ENCODE measurements around the gene CCSER1. TPM values are rescaled to one million over a fixed set of nuclear protein-coding genes. Genes with fewer than 3 reads are reported as not detected.
"Not testable (repeated sequence)": the region's sequence is repeated elsewhere in the genome, so short reads cannot be mapped to it uniquely, and the experiment has no call there.

Gene CCSER1
- total RNA-seq, 1 experiment from 2014 or later: 0.98 TPM

- in situ Hi-C loops (cut with HindIII; ENCODE audit: low pct_unique_long_range_greater_than_20kb, low sequenced_read_pairs): no loop called here
Measured at GRCh38 chr4:90345549-90346215, 218.5 kb downstream of the CCSER1 start.

GRCh38 chr4:90349636-90350035 is 222.4 kb downstream of the CCSER1 start:
- in situ Hi-C loops (cut with HindIII; ENCODE audit: low pct_unique_long_range_greater_than_20kb, low sequenced_read_pairs): no loop called here
- DNase-seq (ENCODE audit: low read depth): no peak

More at GRCh38 chr4:90345549-90346215, 218.5 kb downstream of the CCSER1 start:
- no peak for DNase-seq (ENCODE audit: low read depth)

DNA sequence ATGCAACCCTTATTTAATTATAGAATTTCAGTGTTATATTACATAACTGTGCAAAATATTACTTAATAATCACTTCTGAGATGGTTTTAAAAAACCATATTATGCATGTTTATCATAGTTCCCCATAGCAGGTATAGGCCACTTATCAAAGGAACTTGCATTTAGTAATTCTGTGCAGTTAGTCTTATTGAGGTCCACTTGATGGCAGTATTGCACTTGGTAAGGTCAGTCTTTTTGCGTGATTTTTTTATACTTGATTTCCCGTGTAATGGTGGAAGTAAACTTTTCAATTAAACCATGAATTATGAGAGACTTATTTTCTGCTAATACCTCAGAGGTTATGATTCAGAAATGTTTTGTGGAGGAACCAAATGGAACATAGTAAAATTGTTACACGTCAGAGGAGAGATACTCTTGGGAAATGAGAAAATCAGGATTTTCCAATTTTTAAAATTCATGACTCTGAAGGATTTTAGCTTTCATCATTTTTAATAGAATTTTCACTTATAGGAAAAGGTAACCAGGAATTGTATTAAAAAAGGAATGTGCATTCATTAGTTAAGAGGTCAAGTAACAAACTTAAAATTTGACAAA is 230.0 kb downstream of the CCSER1 start:
- in situ Hi-C loops (cut with HindIII; ENCODE audit: low pct_unique_long_range_greater_than_20kb, low sequenced_read_pairs): no loop called here
- peak; percentile 18 for DNase-seq (ENCODE audit: low read depth)

GRCh38 chr4:90375081-90375480 is 247.9 kb downstream of the CCSER1 start:
- no peak for DNase-seq (ENCODE audit: low read depth)

DNA sequence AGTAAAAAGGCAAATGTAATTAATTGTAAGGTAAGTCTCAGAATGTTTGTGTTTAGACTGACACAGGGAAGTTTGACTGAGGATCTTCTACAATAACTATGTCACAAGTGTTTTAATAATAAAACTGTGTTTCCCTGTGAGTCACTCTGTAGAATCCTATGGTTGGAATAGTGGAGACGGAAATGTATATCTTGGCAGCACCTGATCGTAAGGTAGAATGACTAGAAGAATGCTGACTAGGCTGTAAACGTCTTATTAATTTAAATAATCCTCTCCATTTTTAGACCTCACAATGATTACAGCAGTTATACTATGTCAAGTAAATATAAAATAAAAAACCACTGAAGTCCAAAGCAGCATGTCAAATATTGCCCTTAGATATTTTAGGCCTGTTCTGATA is 266.0 kb downstream of the CCSER1 start:
- in situ Hi-C loops (cut with HindIII; ENCODE audit: low pct_unique_long_range_greater_than_20kb, low sequenced_read_pairs): no loop called here
- DNase-seq (ENCODE audit: low read depth): no peak

More at GRCh38 chr4:90375081-90375480, 247.9 kb downstream of the CCSER1 start:
- in situ Hi-C loops (cut with HindIII; ENCODE audit: low pct_unique_long_range_greater_than_20kb, low sequenced_read_pairs): no loop called here

GRCh38 chr4:90403781-90404180 is 276.6 kb downstream of the CCSER1 start:
- in situ Hi-C loops (cut with HindIII; ENCODE audit: low pct_unique_long_range_greater_than_20kb, low sequenced_read_pairs): no loop called here
- no peak for DNase-seq (ENCODE audit: low read depth)

DNA sequence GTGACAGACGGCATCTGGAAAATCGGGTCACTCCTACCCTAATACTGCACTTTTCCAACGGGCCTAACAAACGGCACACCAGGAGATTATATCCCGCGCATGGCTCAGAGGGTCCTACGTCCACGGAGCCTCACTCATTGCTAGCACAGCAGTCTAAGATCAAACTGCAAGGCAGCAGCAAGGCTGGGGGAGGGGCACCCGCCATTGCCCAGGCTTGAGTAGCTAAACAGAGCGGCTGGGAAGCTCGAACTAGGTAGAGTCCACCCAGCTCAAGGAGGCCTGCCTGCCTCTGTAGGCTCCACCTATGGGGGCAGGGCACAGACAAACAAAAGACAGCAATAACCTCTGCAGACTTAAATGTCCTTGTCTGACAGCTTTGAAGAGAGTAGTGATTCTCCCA is 280.7 kb downstream of the CCSER1 start:
- DNase-seq (ENCODE audit: low read depth); in situ Hi-C loops (cut with HindIII; ENCODE audit: low pct_unique_long_range_greater_than_20kb, low sequenced_read_pairs): not testable (repeated sequence)

GRCh38 chr4:90412786-90413185 is 285.6 kb downstream of the CCSER1 start:
- in situ Hi-C loops (cut with HindIII; ENCODE audit: low pct_unique_long_range_greater_than_20kb, low sequenced_read_pairs); DNase-seq (ENCODE audit: low read depth): not testable (repeated sequence)

- in situ Hi-C loops (cut with HindIII; ENCODE audit: low pct_unique_long_range_greater_than_20kb, low sequenced_read_pairs): no loop called here
- no peak for DNase-seq (ENCODE audit: low read depth)
Measured at GRCh38 chr4:90415116-90415515, 287.9 kb downstream of the CCSER1 start.

GRCh38 chr4:90419124-90419711 is 292.0 kb downstream of the CCSER1 start:
- in situ Hi-C loops (cut with HindIII; ENCODE audit: low pct_unique_long_range_greater_than_20kb, low sequenced_read_pairs): no loop called here
- DNase-seq (ENCODE audit: low read depth): peak; percentile 30

DNA sequence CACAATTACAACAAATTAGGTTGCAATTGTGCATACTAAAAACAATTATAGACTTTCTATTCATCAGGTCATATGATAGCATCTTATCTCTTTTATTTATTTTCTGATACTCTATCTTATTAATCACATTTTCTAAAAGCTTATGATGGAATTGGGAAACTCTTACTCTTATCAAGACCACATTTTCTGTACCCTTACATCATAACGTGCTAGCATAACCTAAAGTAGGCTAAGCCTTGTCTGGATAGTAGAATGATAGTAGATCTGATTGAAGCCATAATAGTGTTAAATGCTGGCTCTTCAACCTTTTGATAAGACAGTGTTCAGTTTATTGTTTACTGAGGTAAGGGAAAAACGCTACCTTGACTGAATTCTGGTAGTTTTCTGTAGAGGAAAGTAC is 294.0 kb downstream of the CCSER1 start:
- in situ Hi-C loops (cut with HindIII; ENCODE audit: low pct_unique_long_range_greater_than_20kb, low sequenced_read_pairs): no loop called here
- no peak for DNase-seq (ENCODE audit: low read depth)

GRCh38 chr4:90425893-90426292 is 298.7 kb downstream of the CCSER1 start:
- in situ Hi-C loops (cut with HindIII; ENCODE audit: low pct_unique_long_range_greater_than_20kb, low sequenced_read_pairs): no loop called here
- no peak for DNase-seq (ENCODE audit: low read depth)

DNA sequence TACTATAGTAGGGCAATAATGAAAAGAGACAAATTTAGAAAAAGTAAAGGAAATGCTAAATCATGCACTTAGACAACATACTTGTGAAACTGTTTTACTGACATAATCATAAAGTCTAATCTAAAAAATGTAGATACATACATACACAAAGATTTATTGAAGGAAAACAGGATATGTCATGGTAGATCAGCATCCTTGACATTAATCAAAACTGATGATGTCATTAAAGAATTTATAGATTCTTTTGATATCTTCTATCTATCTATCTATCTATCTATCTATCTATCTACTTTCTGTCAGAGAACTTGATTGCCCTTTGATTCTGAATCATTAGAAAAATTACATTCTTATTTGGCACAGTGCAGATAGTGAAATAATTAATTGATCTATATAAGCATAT is 311.3 kb downstream of the CCSER1 start:
- DNase-seq (ENCODE audit: low read depth): no peak
- in situ Hi-C loops (cut with HindIII; ENCODE audit: low pct_unique_long_range_greater_than_20kb, low sequenced_read_pairs): no loop called here

- DNase-seq (ENCODE audit: low read depth): no peak
- in situ Hi-C loops (cut with HindIII; ENCODE audit: low pct_unique_long_range_greater_than_20kb, low sequenced_read_pairs): no loop called here
Measured at GRCh38 chr4:90441770-90442169, 314.6 kb downstream of the CCSER1 start.

GRCh38 chr4:90442619-90443018 is 315.4 kb downstream of the CCSER1 start:
- in situ Hi-C loops (cut with HindIII; ENCODE audit: low pct_unique_long_range_greater_than_20kb, low sequenced_read_pairs): no loop called here
- no peak for DNase-seq (ENCODE audit: low read depth)

DNA sequence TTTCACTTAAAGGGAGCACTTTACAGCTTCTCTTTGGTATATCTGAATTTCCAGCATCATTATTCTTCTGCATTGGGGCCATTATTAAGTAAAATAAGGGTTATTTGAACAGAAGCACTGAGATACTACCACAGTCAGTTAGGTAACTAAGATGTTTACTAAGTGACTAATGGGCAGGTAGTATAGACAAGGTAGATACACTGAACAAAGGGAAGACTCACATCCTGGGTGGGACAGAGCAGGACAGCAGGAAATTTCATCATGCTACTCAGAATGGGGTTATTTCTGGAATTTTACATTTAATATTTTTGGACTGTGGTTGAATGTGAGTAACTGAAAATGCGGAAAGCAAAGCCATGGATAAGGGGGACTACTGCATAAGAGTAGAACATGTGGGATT is 316.0 kb downstream of the CCSER1 start:
- in situ Hi-C loops (cut with HindIII; ENCODE audit: low pct_unique_long_range_greater_than_20kb, low sequenced_read_pairs): no loop called here
- no peak for DNase-seq (ENCODE audit: low read depth)

- no peak for DNase-seq (ENCODE audit: low read depth)
- in situ Hi-C loops (cut with HindIII; ENCODE audit: low pct_unique_long_range_greater_than_20kb, low sequenced_read_pairs): no loop called here
Measured at GRCh38 chr4:90444904-90445303, 317.7 kb downstream of the CCSER1 start.

GRCh38 chr4:90445380-90445779 is 318.2 kb downstream of the CCSER1 start:
- in situ Hi-C loops (cut with HindIII; ENCODE audit: low pct_unique_long_range_greater_than_20kb, low sequenced_read_pairs): no loop called here
- no peak for DNase-seq (ENCODE audit: low read depth)

DNA sequence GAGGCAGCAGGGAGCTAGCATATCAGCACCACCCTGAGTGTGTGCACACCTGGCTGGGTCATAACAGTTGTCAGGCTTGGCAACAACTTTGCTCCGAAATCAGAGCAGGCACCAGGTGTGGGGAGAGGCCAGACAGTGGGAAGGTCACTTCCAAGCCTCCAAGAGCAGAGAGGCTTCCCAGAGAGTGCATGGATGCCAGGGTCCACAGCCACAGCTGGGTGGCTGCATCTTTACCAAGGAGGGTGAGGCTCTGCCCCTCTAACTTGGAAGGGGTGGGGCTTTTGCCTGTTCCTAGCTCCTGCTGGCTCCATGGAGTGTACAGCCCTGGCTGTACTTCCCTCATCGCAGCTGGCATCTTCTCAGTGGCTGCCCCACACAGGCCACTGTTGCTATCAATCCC is 322.4 kb downstream of the CCSER1 start:
- in situ Hi-C loops (cut with HindIII; ENCODE audit: low pct_unique_long_range_greater_than_20kb, low sequenced_read_pairs): no loop called here
- no peak for DNase-seq (ENCODE audit: low read depth)

DNA sequence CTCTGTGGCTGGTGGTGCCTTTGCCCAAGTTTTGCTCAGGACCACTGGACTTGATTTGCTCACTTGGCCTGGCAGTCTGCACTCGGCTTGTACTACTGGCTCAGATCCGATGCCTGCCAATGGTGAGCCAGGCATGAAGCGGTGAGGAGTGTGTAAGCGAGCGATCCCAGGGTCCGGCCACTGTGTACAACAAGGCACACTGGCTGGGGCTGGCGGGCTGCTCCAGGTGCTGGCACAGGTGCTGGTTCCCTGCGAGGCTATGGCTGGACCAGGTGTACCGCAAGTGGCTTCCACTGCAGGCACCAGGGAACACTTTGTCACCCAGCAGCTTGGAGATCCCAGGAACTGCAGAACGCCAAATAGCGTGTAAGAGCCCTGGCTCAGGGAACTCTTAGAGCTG is 329.7 kb downstream of the CCSER1 start:
- DNase-seq (ENCODE audit: low read depth): no peak
- in situ Hi-C loops (cut with HindIII; ENCODE audit: low pct_unique_long_range_greater_than_20kb, low sequenced_read_pairs): no loop called here

All from Caki2 (cell line).